Kidney epithelial cell (primary cell): ENCODE results near the gene OSBPL9. TPM values are rescaled to one million over a fixed set of nuclear protein-coding genes. Genes with fewer than 3 reads are reported as not detected.

Experiments used
- DNase-seq: peaks from one replicate; pipeline ENCODE4 v3.0.0-alpha.2; 2010; ENCODE audit warnings: low read depth
- H3K27me3 ChIP-seq: 2 replicates; pipeline ENCODE4 v1.6.0; 2011; ENCODE audit warnings: low read length; ENCODE audit not compliant: control insufficient read depth, insufficient read depth
- H3K36me3 ChIP-seq: 2 replicates; pipeline ENCODE4 v1.5.1; 2011; ENCODE audit warnings: low read length; ENCODE audit not compliant: control insufficient read depth, insufficient read depth
- H3K4me3 ChIP-seq: 2 replicates; pipeline ENCODE4 v1.5.1; 2011; ENCODE audit warnings: low read depth, mild to moderate bottlenecking, control low read depth, low read length
- total RNA-seq: library from RNA; depleted of rRNA; stranded (reverse); fragments of >200 nt; gene quantifications from 2 replicates; pipeline ENCODE4 v1.2.3, GENCODE V29; 2015
- TF ChIP-seq, protein P1 (sequence below): IDR thresholded peaks from 2 replicates; pipeline ENCODE4 v1.5.1; 2011; ENCODE audit warnings: mild to moderate bottlenecking, moderate library complexity, low read length, control low read depth, inconsistent platforms; ENCODE audit not compliant: insufficient read depth, poor library complexity, severe bottlenecking

The OSBPL9 gene
- total RNA-seq, 1 donor from 2014 or later = 94.1 TPM

DNA sequence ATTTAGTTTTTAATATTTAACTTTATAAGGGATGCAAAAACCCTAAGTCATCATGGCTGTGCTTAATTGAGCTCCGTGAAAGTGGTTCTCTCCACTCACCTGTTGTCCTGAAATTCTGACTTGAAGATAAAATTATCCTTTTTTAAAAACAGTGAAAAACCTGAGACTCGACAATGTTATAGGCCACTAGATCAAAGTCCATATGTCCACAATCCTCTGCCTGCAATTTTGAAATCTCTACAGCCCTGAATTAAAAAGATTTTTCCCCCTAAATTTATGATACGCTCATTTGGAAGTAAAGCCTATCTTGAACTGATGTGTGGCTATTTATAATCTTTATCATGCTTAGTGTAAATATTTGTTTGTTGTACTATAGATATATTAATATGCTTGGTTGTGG lies 18.7 kb downstream of the OSBPL9 start:
- Histone ChIP-seq H3K27me3 (no peaks in the 10 kb centered on the region), H3K4me3 (no peak overlapping the region), H3K36me3 (no peaks in the 10 kb centered on the region)
- TF ChIP-seq, protein P1, sequence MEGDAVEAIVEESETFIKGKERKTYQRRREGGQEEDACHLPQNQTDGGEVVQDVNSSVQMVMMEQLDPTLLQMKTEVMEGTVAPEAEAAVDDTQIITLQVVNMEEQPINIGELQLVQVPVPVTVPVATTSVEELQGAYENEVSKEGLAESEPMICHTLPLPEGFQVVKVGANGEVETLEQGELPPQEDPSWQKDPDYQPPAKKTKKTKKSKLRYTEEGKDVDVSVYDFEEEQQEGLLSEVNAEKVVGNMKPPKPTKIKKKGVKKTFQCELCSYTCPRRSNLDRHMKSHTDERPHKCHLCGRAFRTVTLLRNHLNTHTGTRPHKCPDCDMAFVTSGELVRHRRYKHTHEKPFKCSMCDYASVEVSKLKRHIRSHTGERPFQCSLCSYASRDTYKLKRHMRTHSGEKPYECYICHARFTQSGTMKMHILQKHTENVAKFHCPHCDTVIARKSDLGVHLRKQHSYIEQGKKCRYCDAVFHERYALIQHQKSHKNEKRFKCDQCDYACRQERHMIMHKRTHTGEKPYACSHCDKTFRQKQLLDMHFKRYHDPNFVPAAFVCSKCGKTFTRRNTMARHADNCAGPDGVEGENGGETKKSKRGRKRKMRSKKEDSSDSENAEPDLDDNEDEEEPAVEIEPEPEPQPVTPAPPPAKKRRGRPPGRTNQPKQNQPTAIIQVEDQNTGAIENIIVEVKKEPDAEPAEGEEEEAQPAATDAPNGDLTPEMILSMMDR = no peak
- no peak for DNase-seq

DNA sequence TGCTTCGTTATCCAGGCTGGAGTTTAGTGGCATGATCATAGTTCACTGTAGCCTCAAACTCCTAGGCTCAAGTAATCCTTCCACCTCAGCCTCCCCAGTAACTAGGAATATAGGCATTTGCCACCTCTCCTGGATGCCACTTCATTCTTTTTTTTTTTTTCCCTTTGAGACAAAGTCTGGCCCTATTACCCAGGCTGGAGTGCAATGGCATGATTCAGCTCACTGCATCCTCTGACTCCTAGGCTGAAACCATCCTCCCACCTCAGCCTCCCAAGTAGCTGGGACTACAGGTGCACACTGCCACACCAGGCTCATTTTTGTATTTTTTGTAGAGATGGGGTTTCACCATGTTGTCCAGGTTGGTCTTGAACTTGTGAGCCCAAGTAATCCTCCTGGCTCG lies 19.3 kb downstream of the OSBPL9 start:
- Histone ChIP-seq H3K36me3 (no peaks in the 10 kb centered on the region), H3K27me3 (no peaks in the 10 kb centered on the region), H3K4me3 (no peak overlapping the region)
- TF ChIP-seq, protein P1 = no peak
- no peak for DNase-seq

DNA sequence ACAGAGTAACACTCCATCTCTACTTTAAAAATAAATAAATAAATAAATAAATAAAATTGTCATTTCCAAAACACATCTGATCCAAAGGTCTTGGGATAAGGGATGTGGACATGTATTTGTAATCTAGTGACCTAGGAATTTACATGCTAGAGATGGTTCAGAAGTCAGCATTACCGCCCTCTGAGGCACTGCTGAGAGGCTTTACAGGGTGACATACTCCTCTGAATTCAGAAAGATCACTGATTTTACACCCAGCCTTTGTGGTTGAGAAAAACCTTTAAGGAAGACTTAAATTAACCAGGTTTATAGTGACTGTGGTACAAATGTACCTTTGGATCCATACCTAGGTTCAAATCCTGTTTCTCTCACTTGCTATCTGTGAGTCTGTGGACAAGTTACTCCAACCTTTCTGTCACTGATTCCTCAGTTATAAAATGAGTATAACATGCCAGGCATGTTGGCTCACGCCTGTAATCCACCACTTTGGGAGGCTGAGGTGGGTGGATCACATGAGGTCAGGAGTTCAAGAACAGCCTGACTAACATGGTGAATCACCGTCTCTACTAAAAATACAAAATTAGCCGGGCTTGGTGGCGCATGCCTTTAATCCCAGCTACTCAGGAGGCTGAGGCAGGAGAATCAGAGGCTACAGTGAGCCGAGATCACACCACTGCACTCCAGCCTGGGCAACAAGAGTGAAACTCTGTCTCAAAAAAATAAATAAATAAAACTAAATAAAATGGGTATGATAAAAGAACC lies 20.1 kb downstream of the OSBPL9 start:
- TF ChIP-seq, protein P1 = no peak
- H3K36me3 ChIP-seq = no peaks in the 10 kb centered on the region
- no peak overlapping the region for H3K4me3 ChIP-seq
- no peaks in the 10 kb centered on the region for H3K27me3 ChIP-seq
- DNase-seq = peak; percentile 73

DNA sequence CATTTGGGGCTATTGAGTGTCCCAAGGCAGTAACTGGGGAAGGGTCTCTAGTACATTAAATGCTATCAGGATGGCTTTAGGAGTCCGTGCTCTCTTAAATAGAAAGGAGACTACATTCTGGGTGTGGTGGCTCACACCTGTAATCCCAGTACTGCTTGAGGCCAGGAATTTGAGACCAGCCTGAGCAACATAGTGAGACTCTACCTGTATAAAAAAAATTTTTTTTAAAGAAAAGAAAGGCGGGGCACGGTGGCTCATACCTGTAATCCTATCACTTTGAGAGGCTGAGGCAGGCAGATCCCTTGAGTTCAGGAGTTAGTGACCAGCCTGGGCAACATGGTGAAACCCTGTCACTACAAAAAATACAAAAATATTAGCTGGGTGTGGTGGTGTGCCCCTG lies 21.5 kb downstream of the OSBPL9 start:
- no peak overlapping the region for H3K4me3 ChIP-seq
- DNase-seq = no peak
- no peaks in the 10 kb centered on the region for H3K27me3 ChIP-seq
- no peaks in the 10 kb centered on the region for H3K36me3 ChIP-seq
- TF ChIP-seq, protein P1 = no peak

DNA sequence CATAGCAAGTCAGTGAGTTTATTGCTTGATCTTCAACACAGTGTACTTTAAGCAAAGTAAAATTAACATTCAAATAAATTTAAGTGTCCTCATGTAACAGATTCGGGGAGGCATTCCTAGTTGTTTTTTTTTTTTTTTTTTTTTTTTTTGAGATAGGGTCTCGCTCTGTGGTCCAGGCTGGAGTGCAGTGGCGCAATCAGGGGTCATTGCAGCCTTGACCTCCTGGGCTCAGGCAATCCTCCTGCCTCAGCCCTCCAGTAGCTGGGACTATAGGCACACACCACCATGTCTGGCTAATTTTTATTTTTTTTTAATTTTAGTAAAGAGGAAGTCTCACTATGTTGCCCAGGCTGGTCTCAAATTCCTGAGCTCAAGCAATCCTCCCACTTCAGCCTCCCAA lies 22.8 kb downstream of the OSBPL9 start:
- no peaks in the 10 kb centered on the region for H3K27me3 ChIP-seq
- no peak overlapping the region for H3K4me3 ChIP-seq
- no peaks in the 10 kb centered on the region for H3K36me3 ChIP-seq
- DNase-seq = no peak
- TF ChIP-seq, protein P1 = no peak

DNA sequence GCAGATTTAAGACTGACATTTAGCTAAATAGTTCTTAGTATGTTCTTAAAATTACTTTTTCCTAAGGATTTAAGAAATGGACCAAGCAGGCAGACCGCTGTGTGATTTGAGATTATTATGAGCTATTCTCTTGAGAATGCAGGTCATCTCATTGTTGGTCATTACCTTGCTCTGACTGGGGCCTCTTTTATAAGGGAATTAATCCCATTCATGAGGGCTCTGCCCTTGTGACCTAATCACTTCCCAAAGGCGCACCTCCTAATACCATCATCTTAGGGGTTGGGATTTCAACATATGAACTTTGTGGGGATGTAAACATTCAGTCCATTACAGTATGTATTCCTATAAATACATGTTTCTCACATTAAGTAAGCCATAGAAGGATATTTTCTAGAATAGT lies 24.2 kb downstream of the OSBPL9 start:
- DNase-seq = no peak
- Histone ChIP-seq H3K36me3 (no peaks in the 10 kb centered on the region), H3K27me3 (no peaks in the 10 kb centered on the region), H3K4me3 (no peak overlapping the region)
- TF ChIP-seq, protein P1 = no peak
